CD4-positive, CD25-positive, alpha-beta regulatory T cell (primary cell): ENCODE results near the gene SLC2A10. TPM values are rescaled to one million over a fixed set of nuclear protein-coding genes. Genes with fewer than 3 reads are reported as not detected.
A peak's percentile ranks its signal among the peaks of the same experiment; 100 is the strongest.
"Not testable (repeated sequence)": the region's sequence is repeated elsewhere in the genome, so short reads cannot be mapped to it uniquely, and the experiment has no call there.

Experiments used
- ATAC-seq, 2 donors: fragments of 150-1000 bp; cut with Tn5 transposase; one replicate each; pipeline ENCODE4 v1.10.0; 2021; ENCODE audit warnings: low read depth in 2 of 2, moderate number of reproducible peaks in 2 of 2, moderate library complexity in 1 of 2
- DNase-seq, 3 donors: peaks; one replicate each; pipeline versions ENCODE4 v3.0.0 to v3.0.0-alpha.2; 2012 to 2022; ENCODE audit warnings: mixed read lengths in 1 of 3
- H3K27ac ChIP-seq: one replicate; pipeline ENCODE4 v1.7.0; 2013; ENCODE audit warnings: mild to moderate bottlenecking, low read length; ENCODE audit not compliant: insufficient read depth, poor library complexity, severe bottlenecking
- H3K27me3 ChIP-seq: one replicate; pipeline ENCODE4 v1.7.0; 2013; ENCODE audit warnings: low read length; ENCODE audit not compliant: control insufficient read depth, insufficient read depth
- H3K36me3 ChIP-seq: one replicate; pipeline ENCODE4 v1.7.0; 2013; ENCODE audit warnings: mild to moderate bottlenecking, low read length, moderate library complexity; ENCODE audit not compliant: control insufficient read depth, insufficient read depth
- H3K4me1 ChIP-seq: 2 replicates; pipeline ENCODE4 v1.7.0; 2013; ENCODE audit warnings: mild to moderate bottlenecking, low read length; ENCODE audit not compliant: insufficient read depth, control insufficient read depth, poor library complexity, severe bottlenecking
- H3K4me3 ChIP-seq: one replicate; pipeline ENCODE4 v1.7.0; 2013; ENCODE audit warnings: low read depth, mild to moderate bottlenecking, low read length, moderate library complexity
- H3K9me3 ChIP-seq, 2 experiments: 1 replicate in 1 of 2; 2 replicates in 1 of 2; pipeline ENCODE4 v1.7.0; 2013; ENCODE audit warnings: low read length in 2 of 2, mild to moderate bottlenecking in 1 of 2, moderate library complexity in 1 of 2; ENCODE audit not compliant: control insufficient read depth in 2 of 2
- H3K27ac Mint-ChIP-seq, 3 donors: one replicate each; pipeline ENCODE4 v1.8.0; 2020 to 2022; ENCODE audit warnings: mild to moderate bottlenecking in 3 of 3, mixed read lengths in 3 of 3, moderate library complexity in 2 of 3
- H3K27me3 Mint-ChIP-seq: one replicate; pipeline ENCODE4 v1.8.0; 2022; ENCODE audit warnings: mild to moderate bottlenecking, mixed read lengths
- H3K36me3 Mint-ChIP-seq: one replicate; pipeline ENCODE4 v1.8.0; 2020; ENCODE audit warnings: mixed read lengths
- H3K4me1 Mint-ChIP-seq, 4 donors: one replicate each; pipeline ENCODE4 v1.8.0; 2020 to 2022; ENCODE audit warnings: mixed read lengths in 4 of 4, mild to moderate bottlenecking in 1 of 4
- H3K4me3 Mint-ChIP-seq, 4 donors: one replicate each; pipeline ENCODE4 v1.8.0; 2020 to 2022; ENCODE audit warnings: mild to moderate bottlenecking in 4 of 4, mixed read lengths in 4 of 4, moderate library complexity in 3 of 4
- H3K9me3 Mint-ChIP-seq, 7 donors: one replicate each; pipeline ENCODE4 v1.8.0; 2020 to 2022; ENCODE audit warnings: mixed read lengths in 7 of 7, mild to moderate bottlenecking in 3 of 7, moderate library complexity in 2 of 7
- polyA plus RNA-seq, 4 donors: library from polyadenylated mRNA; unstranded; fragments of 300-500 nt; fragmentation: Illumina TruSeq; gene quantifications; one replicate each; pipeline ENCODE4 v1.2.3, GENCODE V29; 2021
- total RNA-seq: library from RNA; stranded (reverse); gene quantifications from one replicate; pipeline ENCODE4 v1.2.3, GENCODE V29; 2022

Gene SLC2A10
- total and polyA plus RNA-seq, 5 donors from 2014 or later, result not detected

GRCh38 chr20:46676649-46677316 is 32.7 kb upstream of the SLC2A10 start:
- H3K4me1 ChIP-seq, H3K4me3 Mint-ChIP-seq, H3K27ac Mint-ChIP-seq, H3K27ac ChIP-seq, H3K9me3 ChIP-seq, H3K4me3 ChIP-seq, H3K27me3 ChIP-seq, H3K36me3 ChIP-seq, H3K9me3 Mint-ChIP-seq, H3K36me3 Mint-ChIP-seq, H3K27me3 Mint-ChIP-seq, DNase-seq, ATAC-seq: not testable (repeated sequence)
- peaks cover 4 to 11% (median 7%) of the 10 kb centered on the region in 4 donors for H3K4me1 Mint-ChIP-seq

GRCh38 chr20:46677608-46678007 is 31.8 kb upstream of the SLC2A10 start:
- H3K9me3 ChIP-seq, result no peaks in the 10 kb centered on the region
- no peak for ATAC-seq
- no peak overlapping the region for H3K27ac Mint-ChIP-seq
- peaks cover 4% of the 10 kb centered on the region for H3K4me1 ChIP-seq
- H3K36me3 Mint-ChIP-seq, result no peaks in the 10 kb centered on the region
- no peak overlapping the region for H3K27ac ChIP-seq
- H3K27me3 ChIP-seq, result no peaks in the 10 kb centered on the region
- no peak for DNase-seq
- no peak overlapping the region for H3K4me3 ChIP-seq
- no peak overlapping the region for H3K4me3 Mint-ChIP-seq
- peaks cover 6 to 17% (median 8%) of the 10 kb centered on the region in 4 donors for H3K4me1 Mint-ChIP-seq
- H3K36me3 ChIP-seq, result no peaks in the 10 kb centered on the region
- H3K27me3 Mint-ChIP-seq, result no peaks in the 10 kb centered on the region
- H3K9me3 Mint-ChIP-seq, result peaks cover 0 to 3% (median 0%) of the 10 kb centered on the region in 7 donors

- Mint-ChIP-seq H3K36me3 (no peaks in the 10 kb centered on the region), H3K9me3 (peaks cover 0 to 3% (median 0%) of the 10 kb centered on the region in 7 donors), H3K27me3 (no peaks in the 10 kb centered on the region), H3K4me3 (no peak overlapping the region), H3K4me1 (peaks cover 6 to 24% (median 13%) of the 10 kb centered on the region in 4 donors), H3K27ac (no peak overlapping the region)
- no peak overlapping the region for H3K27ac ChIP-seq
- H3K9me3 ChIP-seq, result no peaks in the 10 kb centered on the region
- peaks cover 4% of the 10 kb centered on the region for H3K4me1 ChIP-seq
- no peaks in the 10 kb centered on the region for H3K36me3 ChIP-seq
- no peaks in the 10 kb centered on the region for H3K27me3 ChIP-seq
- no peak overlapping the region for H3K4me3 ChIP-seq
- ATAC-seq, result no peak
- DNase-seq, result no peak
These were observed 30.9 kb upstream of the SLC2A10 start for GRCh38 chr20:46678516-46678915.

- Mint-ChIP-seq H3K27ac (peak overlapping the region in 1 of 3 donors; percentile 43), H3K4me3 (no peak overlapping the region), H3K4me1 (peaks cover 11 to 44% (median 23%) of the 10 kb centered on the region in 4 donors), H3K36me3 (peaks cover 12% of the 10 kb centered on the region), H3K27me3 (no peaks in the 10 kb centered on the region), H3K9me3 (no peaks in the 10 kb centered on the region)
- H3K27me3 ChIP-seq, result no peaks in the 10 kb centered on the region
- H3K9me3 ChIP-seq, result no peaks in the 10 kb centered on the region
- no peak for ATAC-seq
- DNase-seq, result no peak
- H3K4me1 ChIP-seq, result peaks cover 16% of the 10 kb centered on the region
- H3K36me3 ChIP-seq, result peaks cover 9% of the 10 kb centered on the region
- no peak overlapping the region for H3K4me3 ChIP-seq
- no peak overlapping the region for H3K27ac ChIP-seq
These were observed 28.8 kb upstream of the SLC2A10 start for GRCh38 chr20:46680684-46681031.

GRCh38 chr20:46681032-46681854 is 28.2 kb upstream of the SLC2A10 start:
- H3K36me3 ChIP-seq, result peaks cover 9% of the 10 kb centered on the region
- H3K4me3 Mint-ChIP-seq, result peak overlapping the region in 1 of 4 donors; percentile 60
- no peaks in the 10 kb centered on the region for H3K27me3 Mint-ChIP-seq
- peak; percentile 39 to 67 (median 57) for DNase-seq
- H3K4me3 ChIP-seq, result no peak overlapping the region
- peak overlapping the region in 2 of 3 donors; percentile 43 to 60 for H3K27ac Mint-ChIP-seq
- H3K27ac ChIP-seq, result no peak overlapping the region
- H3K4me1 Mint-ChIP-seq, result peaks cover 17 to 50% (median 29%) of the 10 kb centered on the region in 4 donors
- peaks cover 21% of the 10 kb centered on the region for H3K4me1 ChIP-seq
- ATAC-seq, result peak; percentile 55 to 59
- no peaks in the 10 kb centered on the region for H3K9me3 ChIP-seq
- peaks cover 18% of the 10 kb centered on the region for H3K36me3 Mint-ChIP-seq
- H3K27me3 ChIP-seq, result no peaks in the 10 kb centered on the region
- no peaks in the 10 kb centered on the region for H3K9me3 Mint-ChIP-seq

- no peak overlapping the region for H3K27ac ChIP-seq
- H3K4me1 Mint-ChIP-seq, result peaks cover 20 to 60% (median 37%) of the 10 kb centered on the region in 4 donors
- DNase-seq (no peak), ATAC-seq (no peak)
- H3K4me3 Mint-ChIP-seq, result peak overlapping the region in 1 of 4 donors; percentile 60
- no peaks in the 10 kb centered on the region for H3K9me3 Mint-ChIP-seq
- H3K27me3 Mint-ChIP-seq, result no peaks in the 10 kb centered on the region
- peaks cover 31% of the 10 kb centered on the region for H3K4me1 ChIP-seq
- peak overlapping the region in 1 of 3 donors; percentile 26 for H3K27ac Mint-ChIP-seq
- no peaks in the 10 kb centered on the region for H3K27me3 ChIP-seq
- no peak overlapping the region for H3K4me3 ChIP-seq
- no peaks in the 10 kb centered on the region for H3K9me3 ChIP-seq
- H3K36me3 ChIP-seq, result peaks cover 18% of the 10 kb centered on the region
- peaks cover 24% of the 10 kb centered on the region for H3K36me3 Mint-ChIP-seq
These were observed 27.2 kb upstream of the SLC2A10 start for GRCh38 chr20:46682063-46682821.

- ATAC-seq, result no peak
- H3K9me3 Mint-ChIP-seq, result no peaks in the 10 kb centered on the region
- no peaks in the 10 kb centered on the region for H3K27me3 Mint-ChIP-seq
- H3K36me3 ChIP-seq, result peaks cover 18% of the 10 kb centered on the region
- H3K4me1 Mint-ChIP-seq, result peaks cover 24 to 69% (median 44%) of the 10 kb centered on the region in 4 donors
- no peak for DNase-seq
- no peak overlapping the region for H3K4me3 ChIP-seq
- H3K27ac ChIP-seq, result no peak overlapping the region
- peak overlapping the region in 1 of 4 donors; percentile 26 for H3K4me3 Mint-ChIP-seq
- H3K27me3 ChIP-seq, result no peaks in the 10 kb centered on the region
- peaks cover 40% of the 10 kb centered on the region for H3K4me1 ChIP-seq
- H3K9me3 ChIP-seq, result no peaks in the 10 kb centered on the region
- H3K27ac Mint-ChIP-seq, result peak overlapping the region in 2 of 3 donors; percentile 21 to 75
- peaks cover 24% of the 10 kb centered on the region for H3K36me3 Mint-ChIP-seq
These were observed 26.3 kb upstream of the SLC2A10 start for GRCh38 chr20:46683011-46683667.
